Measurements from ENCODE around the gene SDK1.

Gene SDK1

DNA sequence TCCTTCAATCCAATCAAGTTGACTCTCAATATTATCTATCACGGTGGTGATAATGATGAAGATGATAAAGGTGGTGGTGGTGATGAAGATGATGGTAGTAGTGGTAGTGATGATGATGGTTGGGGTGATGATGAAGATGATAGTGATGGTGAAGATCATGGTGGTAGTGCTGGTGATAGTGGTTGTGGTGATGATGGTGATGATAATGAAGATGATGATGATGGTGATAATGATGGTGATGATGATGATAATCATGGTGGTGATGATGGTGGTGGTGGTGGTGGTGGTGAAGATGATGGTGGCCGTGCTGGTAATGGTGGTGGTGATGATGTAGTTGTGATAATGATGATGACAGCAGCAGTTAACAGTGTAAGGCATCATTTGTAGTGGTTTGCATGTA, 29.8 kb upstream of the SDK1 start:
- TF ChIP-seq, protein P1, sequence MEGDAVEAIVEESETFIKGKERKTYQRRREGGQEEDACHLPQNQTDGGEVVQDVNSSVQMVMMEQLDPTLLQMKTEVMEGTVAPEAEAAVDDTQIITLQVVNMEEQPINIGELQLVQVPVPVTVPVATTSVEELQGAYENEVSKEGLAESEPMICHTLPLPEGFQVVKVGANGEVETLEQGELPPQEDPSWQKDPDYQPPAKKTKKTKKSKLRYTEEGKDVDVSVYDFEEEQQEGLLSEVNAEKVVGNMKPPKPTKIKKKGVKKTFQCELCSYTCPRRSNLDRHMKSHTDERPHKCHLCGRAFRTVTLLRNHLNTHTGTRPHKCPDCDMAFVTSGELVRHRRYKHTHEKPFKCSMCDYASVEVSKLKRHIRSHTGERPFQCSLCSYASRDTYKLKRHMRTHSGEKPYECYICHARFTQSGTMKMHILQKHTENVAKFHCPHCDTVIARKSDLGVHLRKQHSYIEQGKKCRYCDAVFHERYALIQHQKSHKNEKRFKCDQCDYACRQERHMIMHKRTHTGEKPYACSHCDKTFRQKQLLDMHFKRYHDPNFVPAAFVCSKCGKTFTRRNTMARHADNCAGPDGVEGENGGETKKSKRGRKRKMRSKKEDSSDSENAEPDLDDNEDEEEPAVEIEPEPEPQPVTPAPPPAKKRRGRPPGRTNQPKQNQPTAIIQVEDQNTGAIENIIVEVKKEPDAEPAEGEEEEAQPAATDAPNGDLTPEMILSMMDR (IDR thresholded peaks at IDR 0.05; ENCODE audit: unreplicated experiment in 3 of 3): no peak
- no peaks in the 10 kb centered on the region for H3K36me3 Mint-ChIP-seq (ENCODE audit: low read depth)

DNA sequence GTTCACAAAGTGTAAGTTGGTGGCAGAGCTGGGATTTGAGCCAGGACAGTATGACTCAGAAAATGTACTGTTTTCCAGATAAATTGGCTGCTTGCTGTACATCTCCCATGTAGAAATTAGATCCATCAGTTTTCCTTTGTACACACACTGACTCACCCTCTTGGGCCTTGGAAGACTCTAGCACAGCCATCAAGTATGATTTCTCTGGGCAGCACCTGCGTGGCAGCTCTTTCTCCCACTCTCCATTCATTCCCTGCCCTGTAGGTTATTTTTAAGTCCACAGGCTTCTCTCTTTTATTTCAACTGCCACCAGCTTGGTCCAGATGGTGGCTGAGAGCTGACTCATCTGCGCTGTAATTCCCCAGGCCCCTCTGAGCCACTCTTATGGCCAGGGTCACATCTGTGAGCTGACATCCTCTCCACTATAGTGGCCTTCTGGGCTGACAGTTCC, 28.3 kb upstream of the SDK1 start:
- Mint-ChIP-seq H3K27ac (no peak overlapping the region), H3K36me3 (ENCODE audit: low read depth) (no peaks in the 10 kb centered on the region), H3K4me3 (no peak overlapping the region), H3K27me3 (ENCODE audit: low read depth) (peaks cover 5% of the 10 kb centered on the region), H3K4me1 (peaks cover 11% of the 10 kb centered on the region), H3K9me3 (peaks cover 4% of the 10 kb centered on the region)
- TF ChIP-seq, protein P1 (IDR thresholded peaks at IDR 0.05; ENCODE audit: unreplicated experiment in 3 of 3): no peak

More for the DNA sequence above, 29.8 kb upstream of the SDK1 start:
- Mint-ChIP-seq H3K4me1 (peaks cover 14% of the 10 kb centered on the region), H3K4me3 (no peak overlapping the region), H3K9me3 (peaks cover 5% of the 10 kb centered on the region), H3K27me3 (ENCODE audit: low read depth) (peaks cover 7% of the 10 kb centered on the region), H3K27ac (no peak overlapping the region)

DNA sequence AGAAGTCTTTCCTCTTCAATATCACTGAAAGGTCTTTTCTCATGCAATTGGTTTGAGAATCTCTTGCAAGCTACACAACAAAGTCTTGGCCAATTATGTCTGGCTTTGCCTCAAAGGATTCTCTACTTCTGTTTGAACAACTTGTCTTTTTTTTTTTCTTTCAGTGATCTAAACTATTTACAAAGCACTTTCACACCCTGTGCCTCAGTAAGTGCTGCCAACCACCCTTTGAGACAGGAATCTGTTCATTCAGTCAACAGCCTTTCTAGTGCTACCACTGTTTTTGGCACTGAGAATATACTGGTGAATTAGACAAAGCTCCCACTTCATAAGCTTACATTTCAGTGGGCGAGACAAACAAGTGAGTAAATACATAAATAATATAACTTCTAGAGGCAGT, 26.9 kb upstream of the SDK1 start:
- no peaks in the 10 kb centered on the region for H3K36me3 Mint-ChIP-seq (ENCODE audit: low read depth)
- peaks cover 3% of the 10 kb centered on the region for H3K9me3 Mint-ChIP-seq
- H3K4me1 Mint-ChIP-seq: peaks cover 10% of the 10 kb centered on the region
- H3K27me3 Mint-ChIP-seq (ENCODE audit: low read depth): no peaks in the 10 kb centered on the region
- H3K4me3 Mint-ChIP-seq: no peak overlapping the region
- TF ChIP-seq, protein P1 (IDR thresholded peaks at IDR 0.05; ENCODE audit: unreplicated experiment in 3 of 3): no peak
- no peak overlapping the region for H3K27ac Mint-ChIP-seq

DNA sequence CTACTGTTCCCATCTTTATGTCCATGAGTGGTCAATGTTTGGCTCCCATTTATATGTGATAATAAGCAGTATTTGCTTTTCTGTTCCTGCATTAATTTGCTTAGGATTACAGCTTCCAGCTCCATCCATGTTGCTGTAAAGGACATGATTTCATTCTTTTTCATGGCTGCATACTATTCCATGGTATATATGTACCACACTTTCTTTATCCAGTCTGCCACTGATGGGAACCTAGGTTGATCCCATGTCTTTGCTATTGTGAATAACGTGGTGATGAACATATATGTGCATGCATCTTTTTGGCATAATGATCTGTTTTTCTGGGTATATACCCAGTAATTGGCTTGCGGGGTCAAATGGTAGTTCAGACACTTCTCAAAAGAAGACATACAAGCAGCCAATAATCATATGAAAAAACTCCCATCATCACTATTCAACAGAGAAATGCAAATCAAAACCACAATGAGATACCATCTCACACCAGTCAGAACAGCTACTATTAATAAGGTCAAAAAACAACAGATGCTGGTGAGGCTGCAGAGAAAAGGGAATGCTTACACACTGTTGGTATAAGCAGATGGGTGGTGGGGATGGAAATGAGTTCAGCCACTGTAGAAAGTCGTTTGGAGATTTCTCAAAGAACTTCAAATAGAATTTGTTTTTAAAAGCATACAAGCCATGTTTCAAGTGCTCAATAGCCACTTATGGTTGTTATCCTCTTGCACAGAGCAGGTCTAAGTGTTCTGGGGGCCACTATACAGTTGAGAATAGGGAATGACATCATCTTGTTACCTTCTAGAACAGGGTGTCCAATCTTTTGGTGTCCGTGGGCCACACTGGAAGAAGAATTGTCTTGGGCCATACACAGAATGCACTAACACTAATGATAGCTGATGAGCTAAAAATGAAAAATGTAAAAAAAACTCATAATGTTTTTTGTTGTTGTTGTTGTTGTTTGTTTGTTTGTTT, 23.2 kb upstream of the SDK1 start:
- Mint-ChIP-seq H3K27ac (no peak overlapping the region), H3K36me3 (ENCODE audit: low read depth) (no peaks in the 10 kb centered on the region), H3K4me1 (peaks cover 8% of the 10 kb centered on the region), H3K4me3 (no peak overlapping the region), H3K9me3 (peaks cover 3% of the 10 kb centered on the region), H3K27me3 (ENCODE audit: low read depth) (peaks cover 6% of the 10 kb centered on the region)
- TF ChIP-seq, protein P1 (IDR thresholded peaks at IDR 0.05; ENCODE audit: unreplicated experiment in 3 of 3): no peak

DNA sequence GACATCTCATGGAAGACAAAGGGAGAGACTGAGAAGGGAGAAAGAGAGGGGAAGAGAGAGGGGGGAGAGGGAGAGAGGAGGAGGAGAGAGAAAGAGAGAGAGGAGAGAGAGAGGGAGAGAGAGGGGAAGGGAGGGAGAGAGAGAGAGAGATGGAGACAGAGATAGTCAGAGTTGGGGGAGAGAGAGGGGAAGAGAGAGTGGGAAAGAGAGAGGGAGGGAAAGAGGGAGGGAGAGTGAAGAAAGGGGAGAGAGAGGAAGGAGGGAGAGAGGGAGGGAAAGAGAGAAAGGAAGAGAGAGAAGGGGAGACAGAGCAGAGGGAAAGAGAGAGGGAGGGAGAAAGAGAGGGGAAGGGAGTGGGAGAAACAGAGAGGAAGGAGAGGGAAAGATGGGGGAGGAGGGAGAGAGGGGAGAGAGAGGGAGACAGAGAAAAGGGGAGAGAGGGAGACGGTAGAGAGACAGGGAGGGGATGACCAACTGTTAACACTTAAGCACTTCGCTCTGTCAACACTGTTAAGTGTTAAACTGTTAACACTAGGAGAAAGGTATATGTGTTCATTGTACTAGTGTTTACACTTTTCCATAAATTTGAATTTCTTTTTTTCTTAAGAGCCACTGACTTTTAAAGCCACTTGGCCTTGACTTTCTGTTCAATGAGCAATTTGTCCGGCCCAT, 21.8 kb upstream of the SDK1 start:
- Mint-ChIP-seq H3K4me1 (peaks cover 5% of the 10 kb centered on the region), H3K36me3 (ENCODE audit: low read depth) (no peaks in the 10 kb centered on the region), H3K4me3 (no peak overlapping the region), H3K9me3 (peaks cover 3% of the 10 kb centered on the region), H3K27ac (no peak overlapping the region), H3K27me3 (ENCODE audit: low read depth) (peaks cover 11% of the 10 kb centered on the region)
- TF ChIP-seq, protein P1 (IDR thresholded peaks at IDR 0.05; ENCODE audit: unreplicated experiment in 3 of 3): no peak

Measured in nephron (organoid).